NCI-H345 treated with DMSO at 0.1 percent for 48 hours (cell line): Measurements from ENCODE around the gene MB21D2.

Source experiments
- DNase-seq: peaks from one replicate; lab custom pipeline; 2025; ENCODE audit not compliant: unreplicated experiment; lab: John Stamatoyannopoulos, UW

MB21D2 gene

DNA sequence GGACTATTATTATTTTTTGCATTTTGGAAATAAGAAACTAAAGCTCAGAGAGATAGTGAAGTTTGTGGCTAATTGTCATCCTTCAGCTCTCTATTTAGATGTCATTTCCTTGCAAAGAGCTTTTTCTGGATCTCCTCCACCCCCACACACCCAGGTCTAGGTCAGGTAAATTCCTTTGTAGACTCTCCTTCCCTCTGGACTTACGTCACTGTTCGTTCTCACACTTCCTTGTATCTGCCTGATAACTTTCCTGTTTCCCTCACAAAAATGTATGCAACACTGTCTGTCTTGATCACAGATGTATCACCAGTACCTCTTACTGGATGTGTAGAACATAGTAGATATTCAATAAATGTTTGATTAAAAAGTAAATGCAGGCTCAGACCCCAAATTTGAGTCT, 6.1 kb upstream of the MB21D2 start:
- DNase-seq, result no peak

DNA sequence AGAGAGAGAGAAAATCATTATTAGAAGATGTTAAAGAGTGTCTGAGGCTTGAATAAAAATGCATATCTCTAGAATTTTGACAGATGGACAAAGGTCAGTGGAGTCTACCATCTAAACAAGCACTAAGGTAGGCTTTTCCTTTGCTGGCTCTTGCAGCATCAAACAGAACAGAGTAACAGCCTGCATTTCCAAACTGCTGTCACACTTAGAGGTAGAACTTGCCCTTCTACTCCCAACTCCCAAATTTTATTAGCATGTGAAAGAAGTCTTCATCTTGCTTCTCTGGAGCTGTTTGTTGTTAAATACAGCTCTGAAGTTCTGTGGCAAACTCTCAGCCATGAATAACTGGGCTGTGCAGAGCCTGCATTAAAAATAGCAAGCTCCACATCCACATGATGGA, 4.1 kb upstream of the MB21D2 start:
- no peak for DNase-seq

GRCh38 chr3:192920411-192920810, 2.8 kb upstream of the MB21D2 start:
- no peak for DNase-seq

DNA sequence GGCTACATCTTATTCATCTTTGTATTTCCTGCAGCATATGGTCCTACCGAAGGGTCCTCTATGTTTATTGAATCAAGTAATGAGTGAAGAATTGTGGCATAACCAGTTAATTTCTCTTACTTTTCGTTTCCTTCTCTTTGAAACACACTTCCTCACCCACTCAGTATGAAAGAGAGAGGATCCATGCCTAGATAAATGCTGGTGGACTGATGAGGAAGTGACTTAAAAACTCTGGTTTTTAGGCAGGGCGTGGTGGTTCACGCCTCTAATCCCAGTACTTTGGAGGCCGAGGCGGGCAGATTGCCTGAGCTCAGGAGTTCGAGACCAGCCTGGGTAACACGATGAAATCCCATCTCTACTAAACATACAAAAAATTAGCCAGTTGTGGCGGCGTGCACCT, 2.2 kb upstream of the MB21D2 start:
- no peak for DNase-seq

DNA sequence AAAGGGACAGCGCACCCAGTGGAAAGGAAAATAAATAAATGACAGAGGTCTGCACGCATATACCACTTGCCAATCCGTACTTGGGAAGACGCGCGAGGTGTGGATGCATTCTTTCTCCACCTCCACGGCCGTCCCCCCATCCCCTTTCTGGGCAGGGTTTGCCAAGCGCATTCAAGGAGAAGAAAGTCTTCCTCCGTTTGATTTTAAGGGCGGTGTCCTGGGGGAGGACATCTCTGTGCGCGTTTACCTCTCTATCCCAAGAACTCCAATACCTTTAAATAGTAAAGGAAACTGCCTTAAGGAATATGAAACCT, 576 bp upstream of the MB21D2 start:
- no peak for DNase-seq

- DNase-seq, result peak; percentile 70
Observed at GRCh38 chr3:192917028-192917403, 640 bp downstream of the MB21D2 start.

DNA sequence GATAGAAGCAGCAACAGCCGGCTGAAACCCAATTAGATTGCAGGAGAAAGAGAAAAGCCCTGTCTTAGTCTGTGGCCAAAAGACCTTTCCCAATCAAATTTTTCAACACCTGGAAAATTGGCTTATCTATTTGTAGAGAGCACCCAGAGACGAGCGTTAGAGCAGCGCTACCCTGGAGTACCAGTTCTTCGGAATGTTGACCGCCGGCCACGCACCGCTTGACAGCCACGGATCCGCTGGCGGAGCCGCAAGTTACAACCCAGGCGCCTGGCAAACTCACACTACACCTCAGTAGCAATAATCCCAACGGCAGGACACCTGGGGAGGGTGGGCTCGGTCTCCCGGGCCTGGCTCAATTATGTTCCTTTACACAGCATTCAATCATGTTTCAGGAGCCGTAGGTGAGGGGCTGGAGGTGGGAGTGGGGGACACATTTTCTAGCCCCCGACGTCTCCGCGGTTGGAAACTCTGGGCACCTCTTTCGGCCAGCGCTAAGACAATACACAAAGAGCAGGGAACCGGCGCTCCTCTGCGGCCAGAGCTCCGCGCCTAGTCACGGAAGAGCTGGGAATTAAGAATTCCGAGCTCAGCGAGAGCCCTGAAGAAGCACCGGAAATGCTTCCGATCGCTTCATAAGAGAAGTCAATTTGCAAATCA, 1.2 kb downstream of the MB21D2 start:
- DNase-seq, result peak; percentile 62

GRCh38 chr3:192915722-192916121, 1.9 kb downstream of the MB21D2 start:
- DNase-seq, result no peak

GRCh38 chr3:192915304-192915703, 2.4 kb downstream of the MB21D2 start:
- peak; percentile 47 for DNase-seq

GRCh38 chr3:192914848-192915247, 2.8 kb downstream of the MB21D2 start:
- no peak for DNase-seq

DNA sequence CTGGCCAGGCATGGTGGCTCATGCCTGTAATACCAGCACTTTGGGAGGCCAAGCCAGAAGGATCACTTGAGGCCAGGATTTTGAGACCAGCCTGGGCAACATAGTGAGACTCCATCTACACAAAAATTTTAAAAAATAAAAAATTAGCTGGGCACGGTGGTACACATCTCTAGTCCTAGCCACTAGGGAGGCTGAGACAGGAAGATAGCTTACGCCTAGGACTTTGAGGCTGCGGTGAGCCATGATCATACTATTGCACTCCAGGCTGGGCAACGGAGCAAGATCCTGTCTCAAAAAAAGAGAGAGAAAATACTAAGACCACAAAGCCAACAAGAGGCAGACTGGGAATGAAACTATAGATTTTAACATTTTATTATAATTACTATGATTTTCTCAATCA, 4.1 kb downstream of the MB21D2 start:
- no peak for DNase-seq

GRCh38 chr3:192911293-192911692, 6.4 kb downstream of the MB21D2 start:
- no peak for DNase-seq

- no peak for DNase-seq
Observed at GRCh38 chr3:192907784-192908183, 9.9 kb downstream of the MB21D2 start.

DNA sequence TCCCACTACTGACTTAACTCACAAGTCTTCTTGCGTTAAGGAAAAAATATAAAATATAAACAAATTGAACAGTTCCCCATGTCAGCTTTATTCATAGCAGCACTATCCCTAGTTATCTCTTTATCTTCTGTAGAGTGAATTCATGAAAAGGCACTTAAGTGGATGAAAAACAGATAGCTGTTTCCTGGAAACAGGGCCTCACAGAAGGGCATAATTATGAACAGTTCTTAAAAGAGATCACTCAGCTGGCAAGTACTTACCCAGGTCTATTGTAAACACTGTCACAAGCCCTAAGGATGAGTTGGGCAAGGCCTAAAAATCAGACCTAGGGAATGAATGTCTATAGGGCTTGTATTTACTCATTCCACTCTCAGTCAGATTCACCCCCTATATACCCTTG, 10.7 kb downstream of the MB21D2 start:
- DNase-seq, result peak; percentile 81

GRCh38 chr3:192905980-192906678, 11.5 kb downstream of the MB21D2 start:
- DNase-seq, result no peak

- no peak for DNase-seq
Observed at GRCh38 chr3:192904632-192905289, 12.9 kb downstream of the MB21D2 start.

DNA sequence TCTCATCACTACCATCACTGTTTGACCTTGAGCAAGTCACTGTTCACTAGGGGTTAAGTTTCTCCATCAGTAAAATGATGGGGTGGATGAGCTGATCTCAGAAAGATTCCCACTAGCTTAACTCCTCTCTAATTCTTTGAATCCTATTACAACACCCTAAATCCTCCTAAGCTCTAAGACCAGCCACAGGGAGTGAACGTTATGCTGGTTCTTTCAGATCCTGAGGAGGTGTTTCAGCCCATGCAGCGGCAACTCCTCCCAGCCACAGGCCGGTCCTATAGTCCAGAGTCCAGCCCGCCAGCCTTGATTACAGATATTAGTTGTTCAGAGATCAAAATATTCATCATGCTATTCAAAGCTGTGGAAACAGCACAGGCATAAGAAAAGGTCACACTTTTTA, 15.1 kb downstream of the MB21D2 start:
- DNase-seq, result no peak

DNA sequence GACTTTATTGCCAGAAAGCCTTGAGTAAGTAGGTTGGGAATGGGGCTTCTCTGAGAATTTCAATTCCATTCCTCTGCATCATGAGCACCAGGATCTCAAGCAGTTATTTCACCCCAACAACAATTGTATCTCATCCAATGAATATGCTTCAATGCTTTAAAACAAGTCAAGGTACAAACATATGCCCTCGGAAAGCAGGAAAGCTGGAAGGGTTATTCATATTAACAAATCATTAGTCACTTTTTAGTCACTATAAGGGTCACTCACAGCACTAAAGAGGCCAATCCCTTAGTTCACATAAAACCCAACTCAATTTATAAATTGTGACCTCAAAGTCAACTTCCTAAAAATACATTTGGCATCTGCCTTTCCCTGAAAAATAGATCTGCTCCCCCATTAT, 16.2 kb downstream of the MB21D2 start:
- DNase-seq, result no peak

DNA sequence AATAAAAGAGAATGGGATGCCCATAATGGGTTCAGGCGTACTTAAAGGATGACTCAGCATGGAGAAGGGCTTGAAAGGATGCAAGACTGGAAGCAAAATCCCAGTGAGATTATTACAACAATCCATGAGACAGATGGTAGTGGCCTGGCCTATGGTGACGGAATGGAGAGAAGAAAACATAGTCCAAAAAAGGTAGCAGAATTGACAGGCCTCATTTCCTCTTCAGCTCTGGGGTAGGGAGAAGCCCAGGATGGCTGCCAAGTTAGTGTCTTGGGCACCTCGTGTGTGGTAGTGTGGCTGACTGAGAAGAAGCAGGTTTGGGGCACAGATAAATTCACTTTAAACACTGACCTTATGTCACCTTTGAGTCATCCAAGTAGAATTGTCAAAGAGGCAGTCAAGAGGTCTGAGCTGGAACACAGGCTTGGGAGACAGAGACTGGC, 18.1 kb downstream of the MB21D2 start:
- DNase-seq, result no peak

- no peak for DNase-seq
Observed at GRCh38 chr3:192897005-192897404, 20.7 kb downstream of the MB21D2 start.

DNA sequence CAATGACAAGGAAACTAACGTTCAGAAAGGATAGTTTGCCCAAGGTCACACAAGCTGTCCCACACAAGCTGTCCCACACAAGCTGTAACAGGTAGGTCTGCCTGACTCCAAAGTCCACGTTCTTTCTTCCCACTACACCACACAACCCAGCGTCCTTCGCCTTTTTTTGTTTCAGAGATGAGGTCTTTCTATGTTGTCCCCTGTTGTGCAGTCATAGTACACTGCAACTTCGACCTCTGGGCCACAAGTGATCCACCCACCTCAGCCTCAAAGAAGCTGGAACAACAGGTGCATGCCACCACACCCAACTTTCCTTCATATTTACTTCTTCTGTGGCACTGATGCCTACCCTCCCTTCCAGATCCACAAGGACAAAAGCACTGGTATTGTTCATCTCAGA, 21.4 kb downstream of the MB21D2 start:
- DNase-seq, result no peak

DNA sequence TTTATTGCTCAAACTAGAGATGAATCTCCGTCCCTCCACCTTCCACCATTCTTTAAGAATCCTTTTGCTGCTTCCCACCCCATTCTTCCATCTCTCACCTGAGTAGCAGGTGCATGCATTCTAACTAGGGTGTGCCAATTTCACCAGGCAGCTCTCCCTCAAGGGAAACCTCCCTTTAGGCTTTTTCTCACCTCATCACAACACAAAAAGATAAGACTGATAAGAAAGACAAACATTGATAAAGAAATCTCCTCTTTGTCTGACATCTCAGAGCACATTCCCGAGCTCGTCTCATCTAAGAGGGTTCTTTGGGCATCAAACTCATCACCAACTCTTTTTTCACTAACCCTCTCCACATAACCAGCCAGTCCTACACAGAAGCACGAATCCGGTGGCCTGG, 23.0 kb downstream of the MB21D2 start:
- no peak for DNase-seq
